ENCODE measurements around the gene HNF4A.

DNA sequence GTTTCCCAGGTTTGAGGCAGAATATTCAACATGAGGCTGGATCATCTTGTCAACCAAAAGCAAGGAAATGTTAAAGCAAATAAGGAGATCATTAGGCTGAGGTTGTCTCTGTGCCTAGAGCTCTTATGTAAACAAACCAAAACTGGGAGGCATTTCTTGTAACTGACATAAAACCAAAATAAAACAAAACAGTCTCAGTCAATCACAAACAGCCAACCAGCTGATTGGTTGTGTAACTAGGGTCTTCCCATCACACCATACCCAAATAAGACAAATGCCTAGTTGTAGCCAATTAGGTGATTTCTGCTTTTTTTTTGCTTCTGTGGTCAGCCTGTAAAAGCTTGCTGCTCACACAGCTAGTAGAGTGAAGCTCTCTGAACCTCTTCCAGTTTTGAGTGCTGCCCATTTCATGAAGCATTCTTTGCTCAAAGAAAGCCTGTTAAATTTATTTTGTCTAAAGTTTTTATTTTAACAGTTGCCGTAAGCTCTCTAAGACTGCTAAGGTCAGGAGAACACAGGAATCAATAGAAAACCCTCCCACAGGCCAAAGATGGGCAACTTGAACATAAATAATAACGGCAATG lies 35.6 kb upstream of the HNF4A start:
- TF ChIP-seq, protein P1, sequence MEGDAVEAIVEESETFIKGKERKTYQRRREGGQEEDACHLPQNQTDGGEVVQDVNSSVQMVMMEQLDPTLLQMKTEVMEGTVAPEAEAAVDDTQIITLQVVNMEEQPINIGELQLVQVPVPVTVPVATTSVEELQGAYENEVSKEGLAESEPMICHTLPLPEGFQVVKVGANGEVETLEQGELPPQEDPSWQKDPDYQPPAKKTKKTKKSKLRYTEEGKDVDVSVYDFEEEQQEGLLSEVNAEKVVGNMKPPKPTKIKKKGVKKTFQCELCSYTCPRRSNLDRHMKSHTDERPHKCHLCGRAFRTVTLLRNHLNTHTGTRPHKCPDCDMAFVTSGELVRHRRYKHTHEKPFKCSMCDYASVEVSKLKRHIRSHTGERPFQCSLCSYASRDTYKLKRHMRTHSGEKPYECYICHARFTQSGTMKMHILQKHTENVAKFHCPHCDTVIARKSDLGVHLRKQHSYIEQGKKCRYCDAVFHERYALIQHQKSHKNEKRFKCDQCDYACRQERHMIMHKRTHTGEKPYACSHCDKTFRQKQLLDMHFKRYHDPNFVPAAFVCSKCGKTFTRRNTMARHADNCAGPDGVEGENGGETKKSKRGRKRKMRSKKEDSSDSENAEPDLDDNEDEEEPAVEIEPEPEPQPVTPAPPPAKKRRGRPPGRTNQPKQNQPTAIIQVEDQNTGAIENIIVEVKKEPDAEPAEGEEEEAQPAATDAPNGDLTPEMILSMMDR (IDR thresholded peaks at IDR 0.05; ENCODE audit: extremely low read depth in 1 of 2, insufficient read depth in 1 of 2, low read depth in 1 of 2, low read length in 2 of 2), result no peak
- TF ChIP-seq POLR2AphosphoS5 (IDR thresholded peaks at IDR 0.05; ENCODE audit: insufficient read depth, low read depth, low read length), result no peak
